H7 (cell line): Measurements from ENCODE around the gene DUOXA1. TPM values are rescaled to one million over a fixed set of nuclear protein-coding genes. Genes with fewer than 3 reads are reported as not detected.

Experiments used
- DNase-seq: peaks from one replicate; pipeline ENCODE4 v3.0.0; 2012
- H3K27me3 ChIP-seq: 2 replicates; pipeline ENCODE4 v1.6.0; 2011; ENCODE audit warnings: mild to moderate bottlenecking, low read length; ENCODE audit not compliant: control insufficient read depth, insufficient read depth
- H3K36me3 ChIP-seq: replicated peaks from 2 replicates; pipeline ENCODE4 v1.5.1; 2011; ENCODE audit warnings: low read length; ENCODE audit not compliant: control insufficient read depth, insufficient read depth
- H3K4me3 ChIP-seq: 2 replicates; pipeline ENCODE4 v1.5.1; 2011; ENCODE audit warnings: low read depth, mild to moderate bottlenecking, control low read depth, low read length, moderate library complexity; ENCODE audit not compliant: insufficient read depth
- total RNA-seq: library from RNA; depleted of rRNA; stranded (reverse); fragments of >200 nt; shearing (Covaris generic); gene quantifications from 2 replicates; pipeline ENCODE4 v1.2.3, GENCODE V29; 2014

DUOXA1 gene
- total RNA-seq, 1 experiment from 2014 or later, result not detected

GRCh38 chr15:45130291-45131000 is 767 bp upstream of the DUOXA1 start:
- peak; percentile 38 for DNase-seq
- Histone ChIP-seq H3K27me3 (peaks cover 95% of the 10 kb centered on the region), H3K4me3 (peak overlapping the region; percentile 54; the same call in 1 of the 2 replicates), H3K36me3 (no peaks in the 10 kb centered on the region)

- Histone ChIP-seq H3K4me3 (peak overlapping the region; percentile 54), H3K36me3 (no peaks in the 10 kb centered on the region), H3K27me3 (peaks cover 86% of the 10 kb centered on the region)
- DNase-seq, result peak; percentile 79
These were observed 574 bp downstream of the DUOXA1 start for GRCh38 chr15:45128971-45129639.

- Histone ChIP-seq H3K4me3 (no peak overlapping the region), H3K27me3 (peaks cover 72% of the 10 kb centered on the region), H3K36me3 (no peaks in the 10 kb centered on the region)
- DNase-seq, result no peak
These were observed 3.0 kb downstream of the DUOXA1 start for GRCh38 chr15:45126535-45127158.

DNA sequence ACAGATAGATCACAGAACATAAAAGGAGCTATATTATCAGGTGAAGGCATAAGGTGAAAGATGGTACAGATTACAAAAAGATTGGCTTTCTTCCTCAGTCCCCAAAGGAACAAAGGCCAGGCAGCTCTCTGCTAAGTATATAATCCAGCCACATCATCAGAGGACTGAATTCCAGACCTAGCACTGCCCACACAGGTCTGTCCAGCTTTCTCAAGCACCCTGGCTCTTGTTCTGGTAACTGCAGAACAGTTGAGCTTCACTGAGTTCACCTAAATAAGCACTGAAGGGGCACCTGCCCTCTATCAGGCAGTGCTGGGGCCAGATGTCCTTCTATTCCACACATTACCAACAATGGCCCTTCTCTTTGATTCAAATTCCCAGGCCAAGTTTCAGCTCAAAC is 6.3 kb downstream of the DUOXA1 start:
- Histone ChIP-seq H3K27me3 (peaks cover 47% of the 10 kb centered on the region), H3K4me3 (no peak overlapping the region), H3K36me3 (no peaks in the 10 kb centered on the region)
- DNase-seq, result no peak

DNA sequence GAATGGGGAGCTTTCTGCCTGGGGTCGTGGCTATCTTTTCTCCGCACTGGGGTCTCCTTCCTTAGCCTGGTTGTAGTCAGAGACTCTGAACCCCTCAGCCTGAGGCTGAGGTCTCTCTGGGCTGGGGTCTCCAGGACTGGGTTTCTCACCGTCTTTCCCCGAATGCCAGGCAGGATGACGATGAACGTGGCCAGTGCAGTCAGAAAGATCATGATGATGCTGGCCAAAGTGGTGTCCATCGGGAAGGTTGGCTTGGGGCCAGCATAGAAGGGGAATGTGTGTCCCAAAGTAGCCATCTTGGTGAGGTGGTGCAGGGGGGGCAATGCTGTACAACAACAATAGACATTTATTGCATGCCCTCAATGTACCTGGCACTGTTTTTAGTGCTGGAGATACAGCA is 7.0 kb downstream of the DUOXA1 start:
- Histone ChIP-seq H3K4me3 (no peak overlapping the region), H3K36me3 (no peaks in the 10 kb centered on the region), H3K27me3 (peaks cover 43% of the 10 kb centered on the region)
- DNase-seq, result no peak

GRCh38 chr15:45121706-45122417 is 7.8 kb downstream of the DUOXA1 start:
- Histone ChIP-seq H3K4me3 (no peak overlapping the region), H3K36me3 (no peaks in the 10 kb centered on the region), H3K27me3 (peaks cover 44% of the 10 kb centered on the region)
- DNase-seq, result no peak

DNA sequence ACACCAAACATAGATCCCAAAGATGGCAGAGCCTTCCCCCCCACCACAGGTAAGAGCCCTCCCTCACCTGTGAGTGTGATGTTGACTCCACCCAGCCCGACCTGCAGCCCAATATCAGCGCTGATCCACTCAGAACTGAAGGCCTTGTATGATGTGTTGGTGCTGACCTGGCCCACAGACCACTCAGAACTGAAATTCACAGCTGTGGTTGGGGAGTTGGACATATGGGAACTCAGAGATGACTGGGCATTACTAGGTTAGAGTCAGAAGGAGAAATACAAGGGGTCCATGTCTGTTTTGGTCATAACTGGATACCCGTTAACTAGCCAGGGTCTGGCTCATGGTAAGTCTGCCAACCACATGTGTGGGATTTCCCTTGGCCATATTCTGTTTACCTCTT is 8.7 kb downstream of the DUOXA1 start:
- H3K4me3 ChIP-seq, result no peak overlapping the region
- peaks cover 47% of the 10 kb centered on the region for H3K27me3 ChIP-seq
- no peak for DNase-seq
- no peaks in the 10 kb centered on the region for H3K36me3 ChIP-seq

DNA sequence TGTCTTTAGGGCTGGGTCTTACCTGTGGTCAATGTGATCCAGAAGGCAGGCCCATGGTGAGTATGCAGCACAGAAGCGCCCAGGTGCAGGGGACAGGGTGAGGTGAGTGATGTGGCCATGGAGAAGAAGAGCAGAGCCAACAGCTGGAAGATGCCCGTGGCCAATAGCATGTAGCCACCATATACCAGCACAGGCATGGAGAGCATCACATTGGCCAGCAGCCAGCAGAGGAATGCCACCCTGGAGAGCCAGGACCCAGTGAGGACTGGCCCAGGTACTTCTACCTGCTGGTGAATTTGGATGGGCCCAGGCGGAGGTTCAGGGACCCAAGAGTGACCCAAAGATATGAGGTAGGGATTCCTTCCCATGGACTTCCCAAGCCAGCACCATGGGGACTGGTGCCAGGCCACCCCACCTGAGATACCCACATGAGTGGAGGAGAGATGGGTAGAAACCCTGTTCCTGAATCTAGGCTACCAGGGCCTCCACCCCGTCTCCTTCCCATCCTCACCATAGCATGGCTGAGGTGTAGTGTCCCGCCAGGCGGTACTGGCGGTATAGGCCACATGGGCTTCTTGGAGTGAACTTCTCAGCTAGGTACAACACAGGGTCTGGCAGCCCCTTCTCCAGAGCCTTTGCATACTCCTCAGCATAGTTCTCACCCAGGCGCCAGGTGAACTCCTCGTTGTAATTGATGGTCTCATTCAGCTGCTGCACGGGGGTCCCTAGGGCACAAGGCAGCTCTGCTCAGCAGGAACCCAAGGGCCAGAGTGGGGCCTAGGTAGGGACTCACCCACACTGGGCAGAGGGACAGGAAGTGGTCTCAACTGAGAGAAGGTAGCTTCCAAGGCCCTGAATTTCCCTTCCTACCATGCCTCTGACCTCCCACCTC is 9.4 kb downstream of the DUOXA1 start:
- no peak for DNase-seq
- no peaks in the 10 kb centered on the region for H3K36me3 ChIP-seq
- no peak overlapping the region for H3K4me3 ChIP-seq
- peaks cover 47% of the 10 kb centered on the region for H3K27me3 ChIP-seq

DNA sequence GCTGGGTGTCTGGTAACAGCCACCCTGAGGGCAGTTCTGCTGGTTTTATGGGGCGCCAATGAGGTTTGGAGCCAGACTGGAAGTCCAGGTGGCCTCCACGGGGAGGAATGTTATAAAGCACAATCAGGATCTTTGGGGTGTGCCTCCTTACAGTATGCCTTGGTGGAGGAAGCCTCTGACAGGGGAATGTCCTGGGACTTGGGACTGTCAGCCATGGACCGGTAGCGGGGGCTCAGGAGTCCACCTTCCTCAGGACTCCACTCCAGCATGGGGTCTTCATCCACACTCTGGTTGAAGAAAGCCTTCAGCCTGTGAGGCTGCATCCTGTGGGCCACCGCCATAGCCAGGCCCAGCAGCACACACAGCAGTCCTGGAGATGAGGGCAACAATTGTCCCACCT is 10.7 kb downstream of the DUOXA1 start:
- DNase-seq, result no peak
- Histone ChIP-seq H3K4me3 (no peak overlapping the region), H3K27me3 (peaks cover 58% of the 10 kb centered on the region), H3K36me3 (no peaks in the 10 kb centered on the region)

- peak overlapping the region; percentile 18; the same call in 1 of the 2 replicates for H3K4me3 ChIP-seq
- DNase-seq, result peak; percentile 95
These were observed 11.5 kb downstream of the DUOXA1 start for GRCh38 chr15:45118131-45118588.

GRCh38 chr15:45117308-45118130 is 12.2 kb downstream of the DUOXA1 start:
- peak; percentile 66 for DNase-seq
- Histone ChIP-seq H3K36me3 (no peaks in the 10 kb centered on the region), H3K4me3 (peak overlapping the region; percentile 18; the same call in 1 of the 2 replicates), H3K27me3 (peaks cover 64% of the 10 kb centered on the region)

More at GRCh38 chr15:45118131-45118588, 11.5 kb downstream of the DUOXA1 start:
- Histone ChIP-seq H3K27me3 (peaks cover 62% of the 10 kb centered on the region), H3K36me3 (no peaks in the 10 kb centered on the region)

DNA sequence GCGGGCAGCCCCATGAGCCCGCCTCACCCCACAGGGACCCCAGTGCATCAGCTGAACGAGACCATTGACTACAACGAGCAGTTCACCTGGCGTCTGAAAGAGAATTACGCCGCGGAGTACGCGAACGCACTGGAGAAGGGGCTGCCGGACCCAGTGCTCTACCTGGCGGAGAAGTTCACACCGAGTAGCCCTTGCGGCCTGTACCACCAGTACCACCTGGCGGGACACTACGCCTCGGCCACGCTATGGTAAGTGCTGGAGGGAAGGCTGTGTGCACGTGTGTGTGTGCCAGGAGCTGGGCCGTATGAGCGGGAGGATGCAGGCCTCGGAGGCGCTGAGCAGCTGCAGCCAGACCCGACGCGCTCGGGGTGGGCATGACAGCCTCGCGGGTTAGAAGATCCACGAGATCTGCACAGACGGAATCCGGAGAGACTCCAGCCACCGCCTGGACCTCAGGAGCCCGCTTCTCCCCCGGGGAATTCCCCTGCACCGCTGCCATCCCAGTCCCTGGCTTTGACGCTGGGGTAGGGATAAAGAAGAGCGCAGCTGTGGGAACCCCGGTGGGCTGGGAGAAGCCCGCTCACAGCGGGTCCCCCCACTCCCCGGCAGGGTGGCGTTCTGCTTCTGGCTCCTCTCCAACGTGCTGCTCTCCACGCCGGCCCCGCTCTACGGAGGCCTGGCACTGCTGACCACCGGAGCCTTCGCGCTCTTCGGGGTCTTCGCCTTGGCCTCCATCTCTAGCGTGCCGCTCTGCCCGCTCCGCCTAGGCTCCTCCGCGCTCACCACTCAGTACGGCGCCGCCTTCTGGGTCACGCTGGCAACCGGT is 13.0 kb downstream of the DUOXA1 start:
- Histone ChIP-seq H3K27me3 (peaks cover 71% of the 10 kb centered on the region), H3K4me3 (peak overlapping the region; percentile 14; the same call in 1 of the 2 replicates), H3K36me3 (no peaks in the 10 kb centered on the region)
- peak; percentile 75 for DNase-seq
